ENCODE measurements around the gene TTC7B. TPM values are rescaled to one million over a fixed set of nuclear protein-coding genes. Genes with fewer than 3 reads are reported as not detected.

TTC7B gene
- total and polyA plus RNA-seq, 9 of the 15 experiments (the other 6 are each of a cell fraction or from before 2014, with no cell fraction given), result 2.2 to 77.2 (median 36.7) TPM

DNA sequence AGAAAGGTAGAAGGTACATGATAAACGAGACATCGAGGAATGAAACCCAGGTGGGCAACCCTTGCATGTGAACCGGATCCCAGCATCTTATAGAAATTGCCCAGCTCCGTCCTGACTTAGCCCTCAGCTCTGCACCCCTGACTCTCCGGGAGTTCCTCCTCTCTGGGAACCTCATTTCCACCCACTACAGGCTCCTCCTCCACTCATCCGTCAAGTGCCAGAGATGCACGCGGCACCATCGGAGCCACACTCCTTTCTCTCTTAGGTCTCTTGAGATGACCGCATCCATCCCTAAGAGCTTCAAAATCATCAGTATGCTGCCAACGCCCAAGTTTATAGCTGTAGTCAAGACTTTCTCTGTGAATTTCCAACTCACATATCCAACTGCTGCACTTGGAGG lies 84.7 kb downstream of the TTC7B start:
- POLR2A ChIA-PET, result interaction anchor here (0.6 to 0.9 kb wide), 2 partner anchors 14 to 61 kb away, joined by 3 read pairs; no protein-coding TSS in a partner anchor
- in situ Hi-C loops (cut with MboI), result no loop called here
- 88% methylated on average over 7 of the region's 11 CpGs for WGBS (ENCODE audit: insufficient coverage, low coverage, missing lambda C conversion rate)

More for the DNA sequence above, 84.7 kb downstream of the TTC7B start:
- DNase-seq (ENCODE audit: extremely low read depth in 1 of 4, low spot score in 3 of 4) (no peak), FAIRE-seq (no peak), ATAC-seq (no peak)
- Histone ChIP-seq H3K4me2 (ENCODE audit: insufficient read depth, low read length) (no peak overlapping the region), H3K27ac (ENCODE audit: extremely low read depth, low read depth, low read length) (no peak overlapping the region), H3K27me3 (ENCODE audit: control insufficient read depth in 2 of 2, insufficient read depth in 2 of 2, low read length in 2 of 2) (no peaks in the 10 kb centered on the region), H3K4me3 (no peak overlapping the region), H3K79me2 (ENCODE audit: control insufficient read depth, insufficient read depth, low read length) (no peaks in the 10 kb centered on the region), H3K36me3 (ENCODE audit: control insufficient read depth, insufficient read depth, low read length) (peaks cover 6% of the 10 kb centered on the region; the same call in 2 of the 3 replicates), H3K9me1 (ENCODE audit: control insufficient read depth, insufficient read depth, low read length) (no peaks in the 10 kb centered on the region), H3K4me1 (replicated peaks in 1 of 2; ENCODE audit: control insufficient read depth in 2 of 2, insufficient read depth in 2 of 2, low read length in 2 of 2) (no peaks in the 10 kb centered on the region), H2AFZ (ENCODE audit: low read depth, low read length) (no peak overlapping the region), H3K9ac (ENCODE audit: insufficient read depth in 1 of 2, low read depth in 2 of 2, low read length in 2 of 2) (no peak overlapping the region), H3K9me3 (replicated peaks; ENCODE audit: control insufficient read depth, insufficient read depth, low read depth, low read length) (no peaks in the 10 kb centered on the region), H4K20me1 (replicated peaks; ENCODE audit: control insufficient read depth, insufficient read depth, low read length) (no peaks in the 10 kb centered on the region)
- intact Hi-C loops (cut with micrococcal nuclease), result no loop called here
- CTCF ChIA-PET (ENCODE audit: low intra/inter-chr PET ratio), result no interaction called here
- no TSS peak for BruUV-seq (replicated peaks)
- TF ChIP-seq CHD2 (IDR thresholded peaks at IDR 0.05; ENCODE audit: low read depth, low read length) (no peak), KHSRP (IDR thresholded peaks at IDR 0.05) (no peak), SRSF7 (optimal IDR thresholded peaks at IDR 0.05; ENCODE audit: low read depth, low read length) (no peak), ZFP1 (CRISPR knock-in tag; IDR thresholded peaks at IDR 0.05) (no peak), ZNF134 (CRISPR knock-in tag; conservative IDR thresholded peaks at IDR 0.05) (no peak), ZNF561 (CRISPR knock-in tag; conservative IDR thresholded peaks at IDR 0.05) (no peak), NUFIP1 (IDR thresholded peaks at IDR 0.05; ENCODE audit: partially characterized antibody) (no peak), ETV1 (tag; conservative IDR thresholded peaks at IDR 0.05; ENCODE audit: low read depth) (no peak), MAFF (IDR thresholded peaks at IDR 0.05; ENCODE audit: low read length) (no peak), ZC3H11A (IDR thresholded peaks at IDR 0.05; ENCODE audit: low read depth, low read length) (no peak), ZNF780A (CRISPR knock-in tag; IDR thresholded peaks at IDR 0.05) (no peak)
- TF ChIP-seq, protein P1, sequence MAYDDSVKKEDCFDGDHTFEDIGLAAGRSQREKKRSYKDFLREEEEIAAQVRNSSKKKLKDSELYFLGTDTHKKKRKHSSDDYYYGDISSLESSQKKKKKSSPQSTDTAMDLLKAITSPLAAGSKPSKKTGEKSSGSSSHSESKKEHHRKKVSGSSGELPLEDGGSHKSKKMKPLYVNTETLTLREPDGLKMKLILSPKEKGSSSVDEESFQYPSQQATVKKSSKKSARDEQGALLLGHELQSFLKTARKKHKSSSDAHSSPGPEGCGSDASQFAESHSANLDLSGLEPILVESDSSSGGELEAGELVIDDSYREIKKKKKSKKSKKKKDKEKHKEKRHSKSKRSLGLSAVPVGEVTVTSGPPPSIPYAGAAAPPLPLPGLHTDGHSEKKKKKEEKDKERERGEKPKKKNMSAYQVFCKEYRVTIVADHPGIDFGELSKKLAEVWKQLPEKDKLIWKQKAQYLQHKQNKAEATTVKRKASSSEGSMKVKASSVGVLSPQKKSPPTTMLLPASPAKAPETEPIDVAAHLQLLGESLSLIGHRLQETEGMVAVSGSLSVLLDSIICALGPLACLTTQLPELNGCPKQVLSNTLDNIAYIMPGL (CRISPR knock-in tag; IDR thresholded peaks at IDR 0.05), result no peak
- TF ChIP-seq, protein P2, sequence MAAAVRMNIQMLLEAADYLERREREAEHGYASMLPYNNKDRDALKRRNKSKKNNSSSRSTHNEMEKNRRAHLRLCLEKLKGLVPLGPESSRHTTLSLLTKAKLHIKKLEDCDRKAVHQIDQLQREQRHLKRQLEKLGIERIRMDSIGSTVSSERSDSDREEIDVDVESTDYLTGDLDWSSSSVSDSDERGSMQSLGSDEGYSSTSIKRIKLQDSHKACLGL (CRISPR knock-in tag; IDR thresholded peaks at IDR 0.05; ENCODE audit: borderline replicate concordance, poor library complexity, severe bottlenecking), result no peak

All from K562 (cell line).